Thyroid gland (tissue), 4 donors: ENCODE results near the gene PPP1R12B. TPM values are rescaled to one million over a fixed set of nuclear protein-coding genes. Genes with fewer than 3 reads are reported as not detected.
"Not testable (repeated sequence)": the region's sequence is repeated elsewhere in the genome, so short reads cannot be mapped to it uniquely, and the experiment has no call there.

Source experiments
- DNase-seq, 2 donors: peaks; one replicate each; pipeline ENCODE4 v3.0.0-alpha.2; 2019
- H3K27ac ChIP-seq, 3 donors: fragments of 200-600 bp; sonication (generic); 1 replicate in 2 of 3; 2 replicates in 1 of 3; pipeline ENCODE4 v1.5.1; 2016 to 2019; ENCODE audit warnings: mild to moderate bottlenecking in 1 of 3, moderate library complexity in 1 of 3
- H3K27me3 ChIP-seq: fragments of 200-600 bp; sonication (generic); one replicate; pipeline ENCODE4 v1.5.1; 2019
- H3K36me3 ChIP-seq, 2 donors: fragments of 200-600 bp; sonication (generic); one replicate each; pipeline ENCODE4 v1.5.1; 2016 to 2019
- H3K4me1 ChIP-seq, 2 donors: fragments of 200-600 bp; sonication (generic); one replicate each; pipeline ENCODE4 v1.5.1; 2017 to 2019
- H3K4me3 ChIP-seq, 3 donors: fragments of 200-600 bp; sonication (generic); replicated peaks in 1 of 3; 1 replicate in 2 of 3; 2 replicates in 1 of 3; pipeline ENCODE4 v1.5.1; 2016; ENCODE audit warnings: mild to moderate bottlenecking in 1 of 3
- H3K9me3 ChIP-seq: fragments of 200-600 bp; sonication (generic); one replicate; pipeline ENCODE4 v1.5.1; 2017
- CTCF ChIP-seq, 6 experiments: fragments of 200-600 bp in 3 of 6; fragments of 450-650 bp in 3 of 6; sonication (generic) in 3 of 6; IDR thresholded peaks; one replicate each; pipeline ENCODE4 v1.5.1; 2016 to 2019; ENCODE audit warnings: antibody characterized with exemption in 6 of 6, mild to moderate bottlenecking in 2 of 6, inconsistent platforms in 1 of 6, moderate library complexity in 1 of 6
- POLR2A ChIP-seq, 2 donors: fragments of 450-650 bp; IDR thresholded peaks; one replicate each; pipeline ENCODE4 v1.6.1; 2017; ENCODE audit warnings: antibody characterized with exemption in 2 of 2, mild to moderate bottlenecking in 2 of 2, moderate library complexity in 1 of 2
- WGBS, 2 donors: methylation state at CpG; one replicate each; pipeline ENCODE4 v1.1.5; 2017; 5-methylcytosine and 5-hydroxymethylcytosine counted together
- intact Hi-C: fragments of 100-400 bp; cut with DNase I; formaldehyde crosslinking; loops from one replicate; pipeline ENCODE4 v1.15.1; 2023
- total RNA-seq, 4 donors: library from RNA; depleted of rRNA; stranded (reverse); fragments of >200 nt; gene quantifications; one replicate each; pipeline ENCODE4 v1.2.3, GENCODE V29; 2016

PPP1R12B gene
- total RNA-seq, 4 donors from 2014 or later, result 34.9 to 48.5 (median 41.3) TPM

DNA sequence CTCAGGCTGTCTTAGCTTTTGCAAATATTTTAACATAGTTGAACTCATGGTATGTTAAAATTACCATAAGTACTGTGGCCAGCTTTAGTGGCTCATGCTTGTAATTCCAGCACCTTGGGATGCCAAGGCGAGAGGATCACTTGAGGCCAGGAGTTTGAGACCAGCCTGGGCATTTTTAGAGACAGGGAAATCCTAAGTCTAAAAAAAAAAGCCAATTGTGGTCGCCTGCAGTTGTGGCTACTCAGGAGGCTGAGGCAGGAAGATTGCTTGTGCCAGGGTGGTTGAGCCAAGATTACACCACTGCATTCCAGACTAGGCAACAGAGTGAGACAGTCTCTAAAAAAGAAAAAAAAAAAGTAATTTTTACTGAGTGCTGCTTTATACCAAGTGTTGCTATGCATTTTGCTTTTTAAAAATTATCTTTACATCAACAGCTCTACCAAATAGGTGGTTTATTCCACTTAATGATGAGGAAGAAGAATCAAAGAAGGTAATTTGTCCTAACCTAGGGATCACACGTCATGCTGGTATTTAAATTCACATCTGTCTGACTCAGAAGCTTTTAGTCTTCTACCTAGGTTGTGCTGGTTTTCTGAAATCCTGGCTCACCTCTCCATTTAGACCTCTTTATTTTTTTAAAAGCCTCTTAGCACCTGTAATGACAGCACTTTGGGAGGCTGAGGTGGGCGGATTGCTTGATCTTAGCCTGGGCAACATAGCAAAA is 16.8 kb downstream of the PPP1R12B start:
- Histone ChIP-seq H3K4me3 (no peak overlapping the region), H3K27me3 (no peaks in the 10 kb centered on the region), H3K9me3 (no peaks in the 10 kb centered on the region), H3K36me3 (no peaks in the 10 kb centered on the region), H3K27ac (peak overlapping the region in 1 of 3 donors; percentile 15), H3K4me1 (peaks cover 11% of the 10 kb centered on the region in 2 donors)
- no peak for TF ChIP-seq POLR2A (IDR thresholded peaks at IDR 0.05)
- no peak for TF ChIP-seq CTCF (IDR thresholded peaks at IDR 0.05)
- intact Hi-C loops, result no loop called here
- WGBS, 2 donors, result 61 to 72% methylated on average over 4 of the region's 4 CpGs
- DNase-seq, result peak; percentile 39 to 41

DNA sequence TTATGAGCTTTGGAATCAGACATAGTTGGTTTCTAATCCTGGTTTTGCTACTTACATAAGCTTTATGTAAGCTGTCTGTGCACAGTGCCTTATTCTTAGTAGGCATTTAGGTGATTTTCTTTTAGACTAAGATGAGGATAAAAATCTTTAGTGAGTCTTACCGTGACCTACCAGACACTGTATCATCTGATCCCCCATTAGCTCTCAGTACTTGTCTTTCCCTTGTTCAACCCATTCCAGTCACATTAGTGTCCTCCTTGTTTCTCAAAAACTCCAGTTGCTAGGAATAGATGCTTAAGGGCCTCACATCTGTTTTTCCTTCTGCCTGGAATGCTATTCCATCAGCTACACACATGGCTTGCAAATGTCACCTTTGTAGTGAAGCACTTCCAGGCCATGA is 18.8 kb downstream of the PPP1R12B start:
- 88 to 96% methylated on average over 1 of the region's 1 CpG for WGBS, 2 donors
- no peak overlapping the region for H3K4me3 ChIP-seq

GRCh38 chr1:202370906-202371305 is 22.4 kb downstream of the PPP1R12B start:
- DNase-seq, H3K27me3 ChIP-seq, H3K4me3 ChIP-seq, intact Hi-C loops, H3K36me3 ChIP-seq, H3K9me3 ChIP-seq, H3K27ac ChIP-seq, H3K4me1 ChIP-seq: not testable (repeated sequence)
- WGBS, 2 donors, result 91 to 95% methylated on average over 4 of the region's 4 CpGs

More for the DNA sequence above, 18.8 kb downstream of the PPP1R12B start:
- Histone ChIP-seq H3K36me3 (no peaks in the 10 kb centered on the region), H3K9me3 (no peaks in the 10 kb centered on the region), H3K27me3 (no peaks in the 10 kb centered on the region), H3K27ac (no peak overlapping the region), H3K4me1 (peaks cover 11% of the 10 kb centered on the region in 2 donors)
- DNase-seq, result no peak
- intact Hi-C loops, result no loop called here
- TF ChIP-seq CTCF (IDR thresholded peaks at IDR 0.05), result no peak
- TF ChIP-seq POLR2A (IDR thresholded peaks at IDR 0.05), result no peak

DNA sequence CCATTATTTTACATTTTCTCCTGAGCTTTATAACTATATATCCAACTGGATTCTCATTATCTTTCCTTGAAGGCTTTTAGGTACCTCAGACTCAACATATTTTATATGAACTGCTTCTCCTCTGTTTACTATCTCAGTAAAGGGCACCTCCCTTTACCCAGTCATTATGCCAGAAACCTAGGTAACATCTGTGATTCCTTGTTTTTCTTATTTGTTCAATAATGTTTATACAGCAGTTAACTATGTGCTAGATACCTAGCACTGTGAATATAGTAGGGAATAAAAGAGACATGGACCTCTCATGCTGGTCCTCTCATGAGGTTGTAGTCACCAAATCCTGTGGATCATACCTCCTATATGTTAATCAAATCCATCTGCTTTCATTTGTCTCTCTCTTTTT is 25.6 kb downstream of the PPP1R12B start:
- no peak for DNase-seq
- H3K9me3 ChIP-seq, result no peaks in the 10 kb centered on the region

DNA sequence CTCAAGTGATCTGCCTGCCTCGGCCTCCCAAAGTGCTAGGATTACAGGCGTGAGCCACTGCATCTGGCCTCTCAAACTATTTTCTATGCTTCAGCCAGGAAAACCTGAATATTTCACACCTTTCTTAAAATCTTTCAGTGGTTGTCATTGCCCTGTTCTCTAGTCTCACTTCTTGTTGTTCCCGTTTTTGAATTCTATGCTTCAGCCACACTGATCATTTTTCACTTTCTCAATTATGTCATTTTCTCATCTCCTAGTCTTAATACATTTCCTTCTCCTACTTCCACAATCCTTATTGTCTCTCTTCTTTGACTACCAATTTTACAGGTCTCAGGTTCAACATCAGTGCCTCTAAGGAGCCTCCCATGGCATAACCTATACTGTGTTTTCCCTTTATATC is 26.7 kb downstream of the PPP1R12B start:
- H3K27me3 ChIP-seq, H3K4me3 ChIP-seq, H3K36me3 ChIP-seq, H3K9me3 ChIP-seq, intact Hi-C loops, DNase-seq, H3K27ac ChIP-seq, H3K4me1 ChIP-seq: not testable (repeated sequence)
- 95 to 98% methylated on average over 3 of the region's 3 CpGs for WGBS, 2 donors

More for the DNA sequence above, 25.6 kb downstream of the PPP1R12B start:
- TF ChIP-seq CTCF (IDR thresholded peaks at IDR 0.05), result no peak
- H3K4me3 ChIP-seq, result no peak overlapping the region
- no peaks in the 10 kb centered on the region for H3K36me3 ChIP-seq
- intact Hi-C loops, result no loop called here
- H3K27ac ChIP-seq, result no peak overlapping the region
- peaks cover 0 to 3% of the 10 kb centered on the region in 2 donors for H3K4me1 ChIP-seq
- no peaks in the 10 kb centered on the region for H3K27me3 ChIP-seq

DNA sequence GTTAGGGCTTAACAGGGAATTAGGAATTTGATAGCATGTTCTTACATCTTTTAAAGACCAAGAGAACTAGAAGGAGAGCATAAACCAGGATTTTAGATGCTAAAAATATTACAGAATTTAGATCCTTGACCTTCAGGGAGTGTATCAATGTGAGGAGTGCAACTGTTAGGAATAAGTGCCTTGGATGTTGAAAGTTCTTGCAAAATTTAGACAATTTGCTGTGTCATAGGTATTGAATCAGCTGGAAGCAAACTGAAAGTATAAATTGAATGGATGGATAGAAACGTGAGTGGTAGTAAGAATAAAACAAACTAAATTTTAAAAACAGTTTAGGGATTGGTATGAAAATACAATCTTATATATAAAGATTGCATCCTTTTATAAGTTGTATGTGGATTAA is 27.7 kb downstream of the PPP1R12B start:
- Histone ChIP-seq H3K27me3 (no peaks in the 10 kb centered on the region), H3K4me3 (no peak overlapping the region), H3K27ac (no peak overlapping the region), H3K4me1 (peaks cover 6 to 8% of the 10 kb centered on the region in 2 donors), H3K9me3 (no peaks in the 10 kb centered on the region), H3K36me3 (no peaks in the 10 kb centered on the region)
- no peak for TF ChIP-seq POLR2A (IDR thresholded peaks at IDR 0.05)
- TF ChIP-seq CTCF (IDR thresholded peaks at IDR 0.05), result no peak
- intact Hi-C loops, result no loop called here
- no peak for DNase-seq
- 55 to 66% methylated on average over 1 of the region's 1 CpG for WGBS, 2 donors
